NCI-H2081 (cell line): Measurements from ENCODE around the gene CTNNA2.

ENCODE experiments used
- DNase-seq, 2 experiments: peaks; one replicate each; lab custom pipeline; 2025; lab: John Stamatoyannopoulos, UW

The CTNNA2 gene

DNA sequence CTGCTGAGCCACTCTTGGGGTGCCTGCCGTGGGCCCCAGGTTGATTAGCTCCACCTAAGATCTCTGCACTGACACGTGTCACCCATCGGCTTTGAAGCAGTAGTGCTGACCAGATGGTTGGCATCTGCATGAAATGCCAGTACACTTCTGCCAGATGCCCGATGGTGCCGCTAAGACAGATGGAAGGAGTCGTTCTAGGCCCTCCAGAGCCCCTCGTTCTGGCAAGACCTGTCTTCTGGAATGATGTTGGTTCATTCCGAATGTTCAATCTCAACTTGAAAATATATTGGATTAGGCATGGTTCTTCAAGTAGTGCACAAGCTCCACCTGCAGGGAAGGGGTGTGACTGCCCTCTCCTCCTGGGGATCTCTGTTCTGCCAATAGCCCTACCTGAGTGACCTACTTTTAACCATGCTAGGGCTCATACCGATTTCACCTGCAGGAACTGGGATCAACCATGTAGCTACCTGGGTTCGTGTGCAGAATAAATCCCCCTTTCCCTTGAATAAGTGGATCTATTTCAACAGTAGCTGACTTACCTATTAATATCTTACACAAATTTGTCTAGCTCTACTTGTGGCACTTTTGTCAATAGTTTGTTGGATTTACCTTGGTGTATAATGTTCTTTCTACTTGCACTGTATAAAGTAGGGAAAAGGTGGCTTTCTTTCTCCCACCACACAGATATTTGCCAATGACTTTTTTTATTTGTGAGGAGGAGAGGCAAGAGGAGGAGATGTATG, 342.6 kb downstream of the CTNNA2 start:
- DNase-seq, result peak in 1 of 2 experiments; percentile 31

DNA sequence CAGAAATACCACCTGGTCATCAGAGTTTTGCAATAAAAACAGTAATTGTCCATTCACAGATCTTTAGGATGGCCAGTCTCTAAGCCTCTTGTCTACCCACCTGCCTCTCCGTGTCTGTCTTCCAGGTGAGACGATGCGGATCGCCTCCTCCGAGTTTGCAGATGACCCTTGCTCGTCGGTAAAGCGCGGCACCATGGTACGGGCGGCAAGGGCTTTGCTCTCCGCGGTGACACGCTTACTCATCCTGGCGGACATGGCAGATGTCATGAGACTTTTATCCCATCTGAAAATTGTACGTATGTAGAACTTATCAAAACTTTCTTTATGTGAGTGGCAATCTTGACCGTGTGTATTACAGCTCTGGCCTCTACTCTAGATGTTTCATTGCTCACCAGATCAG, 345.0 kb downstream of the CTNNA2 start:
- DNase-seq, result no peak

GRCh38 chr2:79860228-79861058, 347.6 kb downstream of the CTNNA2 start:
- peak in 1 of 2 experiments; percentile 14 for DNase-seq

DNA sequence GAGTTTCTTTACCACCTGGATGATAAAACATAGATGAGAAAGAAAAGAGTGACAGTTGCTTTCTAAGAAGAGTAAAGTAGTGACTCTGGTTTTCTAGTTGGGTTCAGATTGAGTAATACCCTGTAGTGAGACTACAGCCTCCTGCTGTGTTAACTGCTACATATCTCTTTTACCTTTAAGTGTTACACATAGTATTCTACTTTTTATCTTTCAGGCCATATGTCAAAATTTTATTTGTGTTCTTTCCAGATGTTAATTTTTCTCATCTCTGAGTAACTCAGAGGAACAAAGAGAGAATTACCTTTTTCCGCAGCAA, 348.2 kb downstream of the CTNNA2 start:
- no peak for DNase-seq

DNA sequence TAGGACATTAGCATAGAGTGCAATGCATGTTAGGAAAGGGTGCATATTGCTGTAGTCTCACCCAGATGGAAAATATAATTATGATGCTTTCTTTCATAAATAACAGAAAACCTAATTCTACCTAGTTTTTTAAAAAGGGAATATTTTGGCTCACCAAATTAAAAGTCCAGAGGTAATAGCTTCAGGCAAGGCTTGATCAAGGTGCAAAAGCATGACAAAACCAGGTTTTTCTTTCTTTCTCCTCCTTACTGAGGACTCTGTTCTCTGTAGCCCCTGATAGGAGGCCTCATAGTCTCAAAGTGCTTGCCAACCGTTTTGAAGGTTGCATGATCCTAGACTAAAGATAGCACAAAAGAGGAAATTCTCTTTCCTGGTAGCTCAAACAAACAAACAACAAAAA, 349.9 kb downstream of the CTNNA2 start:
- DNase-seq, result no peak

DNA sequence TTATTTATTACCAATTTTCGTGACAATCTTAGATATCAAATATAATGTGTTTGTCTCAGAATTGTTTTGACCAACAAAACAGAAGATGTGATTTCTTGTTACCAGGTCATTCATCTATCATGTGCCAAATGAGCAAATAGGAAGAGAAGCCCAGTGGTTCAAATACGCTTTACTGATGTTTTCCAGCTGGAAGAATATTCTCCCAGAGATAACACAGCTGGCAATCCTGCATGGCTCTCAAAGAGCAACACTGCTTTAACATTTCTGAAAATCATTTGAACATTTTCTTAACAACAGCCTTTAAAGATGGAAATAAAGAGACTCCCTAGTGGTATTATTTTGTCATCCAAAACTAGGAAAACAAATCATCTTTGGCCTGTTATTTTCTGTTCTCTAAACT, 359.8 kb downstream of the CTNNA2 start:
- no peak for DNase-seq

DNA sequence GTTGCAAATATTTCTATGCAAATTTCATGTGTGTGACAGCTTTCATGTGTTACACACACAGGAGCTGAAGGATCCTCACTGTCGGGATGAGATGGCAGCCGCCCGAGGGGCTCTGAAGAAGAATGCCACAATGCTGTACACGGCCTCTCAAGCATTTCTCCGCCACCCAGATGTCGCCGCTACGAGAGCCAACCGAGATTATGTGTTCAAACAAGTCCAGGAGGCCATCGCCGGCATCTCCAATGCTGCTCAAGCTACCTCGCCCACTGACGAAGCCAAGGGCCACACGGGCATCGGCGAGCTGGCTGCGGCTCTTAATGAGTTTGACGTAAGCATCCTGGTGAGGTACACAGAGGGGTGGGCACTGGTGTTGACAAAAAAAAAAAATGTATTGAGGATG, 361.2 kb downstream of the CTNNA2 start:
- DNase-seq, result no peak

- DNase-seq, result peak; percentile 22 to 60
Measured at GRCh38 chr2:79876430-79876829, 363.6 kb downstream of the CTNNA2 start.

DNA sequence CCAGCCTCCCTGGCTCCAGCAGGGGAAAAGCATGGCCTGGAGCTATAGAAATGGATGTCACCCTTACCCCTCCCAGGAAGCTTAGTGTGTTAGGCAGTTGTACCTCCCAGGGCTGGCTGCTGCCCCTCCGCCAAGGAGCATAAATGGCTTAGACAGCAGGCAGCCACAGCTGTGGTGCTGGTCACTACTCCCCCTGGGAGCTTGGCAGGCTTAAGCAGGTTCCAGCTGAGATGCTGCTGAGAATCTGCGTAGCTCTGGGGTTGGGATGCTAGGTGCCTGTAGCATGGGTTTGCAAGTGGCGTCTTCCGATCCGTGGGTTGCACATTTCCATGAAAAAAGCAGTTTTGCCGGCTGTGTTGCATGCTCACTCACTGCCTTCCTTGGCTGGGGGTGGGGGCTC, 369.7 kb downstream of the CTNNA2 start:
- DNase-seq, result no peak

DNA sequence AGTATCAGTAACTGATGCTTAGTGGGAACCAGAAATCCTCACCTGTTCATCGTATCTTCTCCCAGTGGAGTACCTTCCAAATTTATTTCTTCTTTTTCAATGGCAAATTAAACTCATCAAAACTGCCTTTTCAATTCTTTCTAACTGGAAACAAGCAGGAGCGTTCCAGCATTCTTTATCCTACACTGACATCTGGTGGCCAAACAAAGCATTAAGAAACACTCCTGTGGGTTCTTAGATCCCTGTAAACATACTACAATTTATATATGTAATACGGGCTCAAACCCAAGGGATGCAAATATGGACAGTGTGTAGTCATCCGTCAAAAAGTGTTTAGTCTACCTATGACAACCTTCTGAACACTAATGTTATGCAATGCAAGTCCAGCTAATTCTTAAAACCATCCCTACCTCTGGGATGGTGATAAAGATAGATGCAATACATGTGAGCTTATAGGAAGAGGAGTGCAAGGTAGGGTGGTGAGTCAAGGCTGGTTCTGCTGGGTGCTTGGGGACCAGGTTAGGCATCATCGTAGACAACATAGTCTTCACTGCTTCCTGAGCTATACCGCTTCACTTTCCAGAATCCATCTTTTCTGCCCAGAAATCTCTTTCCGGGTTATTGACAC, 375.0 kb downstream of the CTNNA2 start:
- peak; percentile 57 to 67 for DNase-seq

GRCh38 chr2:79892123-79892522, 379.3 kb downstream of the CTNNA2 start:
- DNase-seq, result peak in 1 of 2 experiments; percentile 9

GRCh38 chr2:79899196-79899595, 386.3 kb downstream of the CTNNA2 start:
- DNase-seq, result no peak

GRCh38 chr2:79901161-79901560, 388.3 kb downstream of the CTNNA2 start:
- DNase-seq, result no peak

- DNase-seq, result no peak
Measured at GRCh38 chr2:79903222-79904000, 390.6 kb downstream of the CTNNA2 start.

- DNase-seq, result no peak
Measured at GRCh38 chr2:79906139-79906890, 393.5 kb downstream of the CTNNA2 start.

GRCh38 chr2:79909521-79909920, 396.7 kb downstream of the CTNNA2 start:
- no peak for DNase-seq

DNA sequence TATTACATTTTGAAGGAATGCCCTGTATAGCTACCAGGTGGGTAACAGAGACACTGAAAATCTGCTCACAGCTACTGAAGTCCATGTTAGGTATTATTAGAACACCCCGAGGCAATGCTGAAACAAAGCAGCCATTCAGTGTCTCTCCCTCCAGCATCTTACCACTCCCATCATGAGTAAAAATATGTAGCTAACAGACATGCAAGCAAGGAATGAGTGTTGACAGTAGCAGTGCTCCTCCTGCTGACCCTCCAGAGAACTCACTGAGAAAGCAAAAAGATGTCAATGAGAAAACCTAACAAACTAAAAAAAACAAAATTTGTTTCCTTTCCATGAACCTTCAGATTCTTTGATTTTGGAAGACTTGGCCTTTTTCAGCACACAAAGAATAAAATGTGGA, 397.8 kb downstream of the CTNNA2 start:
- no peak for DNase-seq

GRCh38 chr2:79915455-79915854, 402.6 kb downstream of the CTNNA2 start:
- no peak for DNase-seq

- DNase-seq, result no peak
Measured at GRCh38 chr2:79916285-79916684, 403.4 kb downstream of the CTNNA2 start.

DNA sequence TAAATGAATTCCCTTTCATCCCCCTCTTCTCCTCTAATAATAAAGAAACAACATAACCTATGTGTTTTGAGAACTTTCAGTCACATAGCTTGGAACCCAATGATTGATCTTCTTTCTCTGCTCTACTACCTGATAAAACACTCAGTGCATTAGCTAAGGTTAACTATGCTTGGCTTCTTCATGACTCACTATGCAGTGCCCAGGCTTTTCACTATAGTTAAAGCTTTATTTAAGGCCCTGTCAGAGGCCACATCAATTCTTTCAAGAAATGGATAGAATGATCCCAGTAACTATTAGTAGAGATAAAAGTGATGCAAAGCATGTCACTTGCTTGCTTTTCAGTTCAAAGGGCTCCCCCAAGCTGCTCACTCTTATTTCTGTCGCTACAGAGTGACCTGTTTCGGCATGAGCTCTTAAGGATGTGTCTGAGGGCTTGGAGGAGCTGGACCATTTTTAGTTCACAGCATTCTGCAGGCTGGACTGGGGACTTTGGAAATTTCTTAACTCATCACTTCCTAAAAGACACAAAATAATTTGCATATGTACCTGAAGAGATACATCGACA, 407.7 kb downstream of the CTNNA2 start:
- DNase-seq, result no peak

GRCh38 chr2:79929624-79930023, 416.8 kb downstream of the CTNNA2 start:
- DNase-seq, result no peak
